ENCODE measurements around the gene TRAPPC14.
A peak's percentile ranks its signal among the peaks of the same experiment; 100 is the strongest.

The TRAPPC14 gene

DNA sequence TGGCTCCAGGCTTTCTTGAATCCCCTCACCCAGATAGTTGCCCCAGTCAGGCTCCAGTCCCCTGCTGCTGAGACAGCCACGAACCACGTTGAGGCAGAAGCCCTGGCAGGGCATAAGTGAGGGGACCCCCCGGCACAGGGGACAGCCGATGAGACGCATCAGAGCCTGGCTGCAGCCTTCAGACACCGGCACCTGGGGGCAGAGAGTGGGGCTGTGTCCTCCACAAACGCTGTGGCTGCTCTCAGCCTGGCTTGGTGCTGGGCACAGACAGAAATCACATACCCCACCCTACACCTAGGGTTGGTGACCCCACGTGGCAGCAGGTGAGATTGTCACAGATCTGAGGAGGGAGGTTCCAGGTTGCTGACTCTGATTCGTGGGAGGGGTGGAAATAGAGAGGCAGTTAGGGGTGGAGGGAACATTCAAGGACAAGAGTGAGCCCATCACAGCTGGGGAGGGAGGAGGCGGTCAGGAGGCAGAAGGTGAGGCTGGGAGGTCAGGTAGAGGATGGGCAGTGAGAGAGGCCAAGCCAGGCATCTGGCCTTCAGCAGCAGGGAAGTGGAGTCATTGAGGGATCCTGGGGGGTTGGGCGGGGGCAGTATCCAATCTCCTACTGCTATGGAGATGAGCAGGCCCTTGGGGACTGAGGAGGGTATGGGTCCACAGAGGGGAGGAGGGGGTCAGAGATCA, 15.4 kb upstream of the TRAPPC14 start:
- DNase-seq = no peak

DNA sequence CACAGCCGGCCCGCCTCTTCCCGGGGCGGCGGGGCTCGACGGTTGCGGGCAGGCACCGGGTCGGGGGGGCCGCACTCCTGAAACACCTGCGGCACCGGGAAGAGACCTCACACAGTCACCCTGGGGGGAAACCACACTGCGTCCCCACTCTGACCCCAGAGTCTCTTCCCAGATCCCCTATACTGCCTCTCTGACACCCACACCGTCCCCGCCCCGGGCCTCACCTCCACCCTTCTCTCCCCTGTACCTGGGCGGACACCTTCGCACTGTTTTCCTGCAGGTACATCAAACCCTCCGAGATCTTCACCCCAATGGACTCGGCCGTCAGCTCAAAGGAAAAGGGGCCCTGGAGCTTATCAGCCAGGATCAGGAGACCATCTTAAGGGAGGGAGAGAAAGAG, 13.3 kb upstream of the TRAPPC14 start:
- no peak for DNase-seq

DNA sequence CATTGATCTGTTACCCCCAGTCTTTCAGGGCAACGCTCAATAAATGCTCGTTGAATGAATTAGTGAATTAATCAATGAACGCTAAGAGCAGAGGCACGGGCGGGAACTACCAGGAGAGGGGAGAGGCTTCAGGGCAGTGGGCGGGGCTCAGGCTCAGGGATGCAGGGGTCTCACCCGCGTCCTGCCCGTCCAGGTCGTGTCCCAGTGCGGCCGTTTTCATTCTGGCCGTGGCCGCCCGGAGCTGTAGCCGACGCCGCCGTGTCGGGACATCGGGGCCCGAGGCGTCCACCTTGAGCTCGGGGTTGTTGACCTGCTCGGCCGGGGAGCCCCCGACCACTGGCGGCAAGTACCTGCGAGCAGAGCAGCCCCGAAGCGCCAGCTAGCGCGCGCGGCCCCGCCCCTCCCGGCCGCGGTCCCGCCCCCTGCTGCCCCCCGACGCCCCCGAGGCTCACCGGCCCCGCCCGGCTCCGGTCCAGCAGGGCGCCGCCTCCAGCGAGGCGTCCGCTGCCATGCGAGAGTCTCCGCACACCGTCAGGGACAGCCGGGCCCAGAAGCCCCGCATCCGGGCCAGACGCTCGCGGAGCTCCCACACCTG, 12.7 kb upstream of the TRAPPC14 start:
- no peak for DNase-seq

DNA sequence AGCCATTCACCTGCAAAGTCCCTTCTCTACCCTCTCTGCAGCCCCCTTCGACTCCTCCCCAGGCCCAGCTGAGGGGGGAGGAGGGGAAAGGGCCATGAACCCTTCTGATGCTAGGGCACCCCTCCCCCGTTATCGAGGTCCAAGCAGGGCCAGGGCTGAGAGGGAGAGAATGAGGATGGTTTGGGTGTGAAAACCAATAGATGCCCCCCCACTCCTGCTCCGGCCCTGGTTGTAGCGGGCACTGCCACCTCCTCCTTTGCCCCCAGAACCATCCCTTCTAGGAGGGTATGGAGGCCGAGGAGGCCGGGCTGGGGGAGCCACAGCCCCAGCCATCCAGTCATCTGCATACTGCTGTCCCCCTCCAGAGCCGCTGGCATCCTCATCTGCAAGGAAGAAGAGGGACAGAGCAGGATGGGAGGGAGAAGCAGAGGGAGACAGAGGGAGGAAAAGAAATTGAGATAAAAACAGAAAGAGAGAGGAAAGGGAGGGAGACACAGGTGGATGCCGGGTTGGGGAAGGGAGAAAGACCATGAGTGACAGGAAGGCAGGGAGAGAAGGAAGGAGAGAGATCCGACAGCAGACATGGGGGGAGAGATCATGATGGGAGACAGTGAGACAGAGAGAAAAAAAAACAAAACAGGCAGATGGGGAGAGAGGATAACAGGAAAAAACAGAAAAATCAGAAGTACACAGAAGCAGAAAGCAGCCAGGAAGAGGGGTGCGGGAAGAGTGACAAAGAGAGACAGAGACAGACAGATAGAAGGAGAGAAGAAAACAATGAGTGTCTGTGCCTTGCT, 11.8 kb upstream of the TRAPPC14 start:
- no peak for DNase-seq

DNA sequence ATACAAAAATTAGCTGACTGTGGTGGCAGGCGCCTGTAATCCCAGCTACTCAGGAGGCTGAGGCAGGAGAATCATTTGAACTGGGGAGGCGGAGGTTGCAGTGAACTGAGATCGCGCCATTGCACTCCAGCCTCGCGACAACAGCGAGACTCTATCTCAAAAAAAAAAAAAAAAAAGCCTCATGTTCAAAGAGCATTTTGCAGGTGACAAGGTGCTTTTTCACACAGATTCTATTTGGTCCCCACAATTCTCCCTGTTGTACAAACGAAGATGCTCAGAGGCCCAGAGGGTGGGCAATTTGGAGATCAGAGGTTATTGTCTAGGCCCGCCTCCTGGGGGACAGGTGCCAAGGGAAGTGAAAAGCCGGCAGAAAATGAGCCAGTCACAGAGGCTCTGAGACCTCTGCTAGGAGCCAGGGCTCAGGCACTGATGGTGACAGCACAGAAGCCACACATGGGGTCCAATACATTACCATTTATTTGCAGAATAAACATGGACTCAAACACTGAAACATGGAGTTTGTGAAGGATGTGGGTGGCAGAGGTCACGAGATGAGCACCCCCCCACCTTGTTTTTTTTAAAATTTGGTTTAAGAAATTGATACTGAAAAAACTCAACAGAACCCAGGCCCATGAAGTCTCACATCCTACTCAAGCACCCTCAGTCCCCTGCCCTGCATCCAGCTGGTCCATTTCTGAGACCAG, 10.8 kb upstream of the TRAPPC14 start:
- DNase-seq = no peak

DNA sequence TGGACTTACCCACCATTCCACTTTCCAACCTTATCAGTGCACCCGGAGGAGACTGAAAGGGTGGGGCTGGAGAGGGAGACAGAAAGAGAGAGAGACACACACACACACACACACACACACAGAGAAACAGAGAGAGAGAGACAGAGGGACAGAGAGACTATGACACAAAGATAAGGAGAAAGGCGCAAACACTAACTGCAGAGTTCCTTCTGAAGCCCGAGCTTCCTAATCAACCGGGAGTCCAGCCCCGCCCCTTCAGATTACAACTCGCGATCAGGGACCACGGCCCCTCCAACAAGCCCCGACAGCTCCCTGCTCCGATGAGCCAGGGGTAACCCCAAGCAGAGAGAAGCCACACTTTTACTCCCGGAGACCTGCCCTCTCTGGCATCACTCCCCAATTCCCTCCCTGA, 9.4 kb upstream of the TRAPPC14 start:
- no peak for DNase-seq

DNA sequence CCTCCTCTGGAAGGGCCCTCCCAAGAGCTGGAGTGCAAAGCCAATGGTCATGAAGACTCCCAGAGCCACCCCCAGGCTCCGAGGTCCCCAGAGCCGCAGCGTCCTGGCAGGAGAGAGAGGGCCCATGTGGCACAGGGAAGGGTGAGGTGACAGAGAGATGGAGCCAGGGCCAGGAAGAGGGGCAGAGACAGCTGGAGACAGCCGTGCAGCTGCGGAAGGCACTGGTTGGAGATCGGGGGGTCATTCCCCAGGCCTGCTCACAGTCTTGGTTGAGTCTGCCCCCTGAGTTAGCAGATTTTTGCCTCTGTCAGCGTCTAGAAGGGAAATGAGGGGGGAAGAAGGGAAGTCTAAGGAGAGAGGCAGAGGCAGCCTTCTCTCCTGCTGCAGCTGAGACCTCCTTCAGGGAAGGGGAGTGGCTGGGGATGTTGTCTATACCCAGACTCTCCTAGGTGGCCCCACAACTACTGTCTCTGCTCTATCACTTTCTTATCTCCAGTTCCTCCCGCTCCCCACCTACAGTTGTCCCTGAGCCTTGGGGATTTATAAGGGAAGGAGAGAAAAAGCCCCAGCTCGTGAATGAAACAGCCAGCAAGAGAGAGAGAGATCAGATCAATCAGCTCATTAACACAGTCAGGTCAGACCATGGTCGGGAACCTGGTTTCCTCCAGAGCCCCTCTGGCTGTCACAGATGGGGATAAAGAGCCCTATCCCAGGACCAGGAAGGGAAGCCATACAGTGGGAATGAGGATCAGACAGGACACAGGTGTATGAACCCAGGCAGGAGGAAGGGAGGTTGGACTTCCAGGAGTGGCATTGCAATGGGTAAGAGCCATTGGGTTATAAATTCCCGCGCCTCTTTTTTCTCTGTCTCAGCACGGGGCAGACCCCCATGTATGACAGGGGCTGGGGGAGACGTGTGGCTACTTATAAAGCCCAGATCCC, 8.7 kb upstream of the TRAPPC14 start:
- DNase-seq = no peak

DNA sequence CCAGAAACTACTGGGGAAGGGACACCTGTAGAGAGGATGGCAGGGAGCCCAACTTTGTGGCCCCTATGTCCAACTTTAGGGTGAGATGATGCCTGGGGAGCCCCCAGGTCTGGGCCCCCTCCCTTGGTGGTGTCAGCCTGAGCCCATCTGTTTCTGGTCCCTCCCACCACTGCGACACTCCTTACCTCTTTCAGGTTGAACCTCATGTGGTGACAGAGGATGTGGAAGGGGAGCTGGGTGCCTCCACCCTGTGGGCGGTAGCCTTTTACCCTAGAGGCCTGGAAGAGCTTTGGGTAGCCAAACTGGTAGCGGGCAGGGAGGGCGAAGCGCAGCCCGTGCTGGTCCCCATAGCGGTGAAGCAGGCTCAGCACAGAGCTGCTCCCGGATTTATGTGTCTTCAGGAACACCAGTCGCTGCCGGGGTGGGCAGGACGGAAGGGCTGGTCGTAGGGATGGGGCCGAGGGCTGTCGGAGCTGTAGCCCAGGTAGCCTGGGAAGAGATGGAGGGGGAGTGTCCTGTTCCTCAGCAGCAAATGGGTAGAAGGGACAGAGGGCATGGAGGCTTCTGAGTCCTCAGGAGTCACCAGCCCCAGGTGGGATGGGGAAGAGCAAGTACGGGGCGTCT, 7.9 kb upstream of the TRAPPC14 start:
- DNase-seq = no peak

DNA sequence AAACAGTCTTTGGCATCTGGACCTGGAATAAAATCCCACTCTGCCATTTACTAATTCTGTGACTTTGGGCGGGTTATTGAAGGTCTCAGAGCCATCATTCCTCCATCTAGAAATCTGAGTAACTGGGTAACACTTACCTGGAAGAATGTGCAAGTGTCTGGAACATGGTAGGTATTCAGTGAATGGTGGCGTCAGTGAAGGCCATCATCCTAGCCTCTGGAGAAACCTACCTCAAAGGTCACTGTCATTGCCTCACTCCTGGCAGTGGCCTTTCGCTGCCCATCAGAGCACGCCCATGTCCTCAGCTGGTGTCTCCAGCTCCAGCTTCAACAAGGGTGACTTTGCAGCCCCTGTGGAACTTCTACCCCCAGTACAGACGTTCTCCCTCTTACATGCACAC, 5.3 kb upstream of the TRAPPC14 start:
- DNase-seq = no peak

DNA sequence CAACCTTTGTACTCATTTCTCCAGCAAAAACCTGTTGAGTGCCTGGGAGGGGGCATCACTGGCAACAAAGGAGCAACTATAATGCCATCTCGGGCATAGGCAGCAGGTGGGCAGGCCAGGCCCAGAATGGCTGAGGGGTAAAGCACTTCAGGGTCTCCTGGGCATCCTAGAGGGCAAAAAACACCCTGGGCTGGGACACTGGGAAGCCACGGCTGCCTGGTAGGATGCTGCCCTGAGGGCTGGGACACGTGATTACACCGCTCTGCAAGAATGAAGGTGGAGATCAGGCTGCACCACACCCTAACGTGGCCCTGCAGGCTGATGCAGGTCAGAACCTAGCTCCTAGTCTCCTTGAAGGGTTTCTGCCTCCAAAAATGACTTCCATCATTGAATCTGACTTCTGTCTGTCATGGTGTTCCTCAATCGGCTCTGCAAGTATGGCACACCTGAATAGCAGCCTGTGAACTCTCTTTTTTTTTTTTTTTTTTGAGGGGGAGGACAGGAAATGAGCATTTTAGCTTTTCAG, 4.5 kb upstream of the TRAPPC14 start:
- no peak for DNase-seq

DNA sequence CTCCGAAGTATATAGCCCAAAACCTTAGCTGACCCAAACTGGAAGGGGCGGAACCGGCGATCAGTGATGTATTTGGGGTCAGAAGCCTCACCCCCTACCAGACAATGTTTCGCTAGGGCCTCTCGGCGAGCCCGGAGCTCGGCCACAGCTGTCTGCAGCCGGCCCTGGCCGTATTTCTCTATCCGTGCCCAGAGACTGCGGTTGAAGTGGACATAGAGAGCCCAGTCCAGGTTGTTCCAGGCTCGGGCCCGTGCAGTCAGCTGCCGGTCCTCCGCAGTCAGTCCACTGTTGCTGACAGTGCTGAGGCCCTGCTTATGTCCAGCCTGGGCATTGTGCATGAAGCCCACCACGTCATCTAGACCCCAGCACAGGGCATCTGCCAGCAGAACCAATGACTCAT, 1.5 kb upstream of the TRAPPC14 start:
- DNase-seq = no peak

DNA sequence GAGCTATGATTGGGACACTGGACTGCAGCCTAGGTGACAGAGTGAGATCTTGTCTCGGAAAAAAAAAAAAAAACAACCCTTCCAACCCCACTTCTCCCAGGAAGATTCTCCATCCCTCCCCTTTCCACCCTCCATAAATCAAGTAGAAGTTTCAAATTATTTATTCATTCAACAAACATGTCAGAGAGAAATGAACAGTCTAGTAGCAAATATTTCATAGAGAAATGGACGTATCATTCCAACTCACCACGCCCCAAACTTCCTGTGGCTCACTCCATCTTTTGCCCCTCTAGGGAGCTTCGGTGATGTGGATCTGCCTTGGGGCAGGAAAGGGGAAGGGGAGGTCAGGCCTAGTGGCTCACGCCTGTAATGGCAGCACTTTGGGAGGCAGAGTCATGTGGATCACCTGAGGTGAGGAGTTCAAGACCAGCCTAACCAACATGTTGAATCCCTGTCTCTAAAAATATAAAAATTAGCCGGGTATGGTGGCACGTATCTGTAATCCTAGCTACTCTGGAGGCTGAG, 638 bp upstream of the TRAPPC14 start:
- peak; percentile 37 for DNase-seq

DNA sequence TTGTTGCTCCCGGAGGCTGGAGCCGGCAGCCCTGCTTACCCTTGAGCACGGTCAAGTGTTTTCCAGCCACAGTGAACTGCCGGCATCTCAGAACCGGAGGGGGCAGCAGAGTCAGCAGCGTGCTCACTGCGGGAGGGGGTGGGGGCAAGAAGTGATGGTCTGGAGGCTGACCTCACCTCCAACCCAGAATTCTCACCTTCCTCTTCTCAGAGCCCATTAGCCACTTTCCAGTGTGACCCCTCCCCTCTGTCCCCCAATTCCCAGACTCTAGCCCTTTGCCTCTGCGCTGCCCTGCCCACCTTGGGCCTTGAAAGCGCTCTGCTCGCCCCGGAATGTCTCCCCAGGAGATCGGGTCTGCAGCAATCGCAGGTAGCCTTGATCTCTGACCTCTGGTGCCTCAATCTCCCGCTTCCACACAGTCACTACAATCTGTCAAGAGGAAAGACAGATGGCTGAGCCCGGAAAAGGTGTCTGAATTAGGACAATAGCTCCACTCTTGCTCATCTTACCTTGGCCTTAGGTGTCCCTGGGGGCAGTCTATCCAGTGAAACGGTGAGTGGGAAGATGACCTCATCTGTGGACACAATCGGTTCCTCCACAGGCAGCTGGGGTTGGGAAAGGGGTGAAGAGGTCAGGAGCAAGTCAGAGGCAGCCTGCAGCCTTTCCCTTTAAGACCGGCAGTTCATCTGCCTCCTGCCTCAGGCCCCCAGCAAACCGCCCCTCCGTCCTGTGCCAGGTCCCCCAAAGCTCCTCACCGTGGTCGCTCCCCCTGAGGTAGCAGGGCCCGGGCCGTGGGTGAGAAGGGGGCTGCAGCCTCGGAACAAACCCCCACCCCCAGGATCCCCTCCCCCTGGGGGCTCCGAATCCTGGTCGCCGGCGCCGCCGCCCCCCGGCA, 942 bp downstream of the TRAPPC14 start:
- peak; percentile 21 for DNase-seq

DNA sequence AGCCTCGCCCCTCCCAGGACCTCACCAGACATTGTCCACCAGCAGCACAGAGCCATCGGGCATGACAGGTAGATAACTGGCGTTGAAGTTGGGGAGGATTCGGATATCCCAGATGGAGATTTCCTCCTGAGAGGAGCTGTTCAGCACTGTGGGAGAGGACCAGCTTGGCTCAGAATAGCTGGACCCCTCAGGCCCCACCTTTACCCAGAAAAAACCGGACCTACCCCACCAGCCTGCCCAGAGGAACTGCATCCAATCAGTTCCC, 1.5 kb downstream of the TRAPPC14 start:
- no peak for DNase-seq

DNA sequence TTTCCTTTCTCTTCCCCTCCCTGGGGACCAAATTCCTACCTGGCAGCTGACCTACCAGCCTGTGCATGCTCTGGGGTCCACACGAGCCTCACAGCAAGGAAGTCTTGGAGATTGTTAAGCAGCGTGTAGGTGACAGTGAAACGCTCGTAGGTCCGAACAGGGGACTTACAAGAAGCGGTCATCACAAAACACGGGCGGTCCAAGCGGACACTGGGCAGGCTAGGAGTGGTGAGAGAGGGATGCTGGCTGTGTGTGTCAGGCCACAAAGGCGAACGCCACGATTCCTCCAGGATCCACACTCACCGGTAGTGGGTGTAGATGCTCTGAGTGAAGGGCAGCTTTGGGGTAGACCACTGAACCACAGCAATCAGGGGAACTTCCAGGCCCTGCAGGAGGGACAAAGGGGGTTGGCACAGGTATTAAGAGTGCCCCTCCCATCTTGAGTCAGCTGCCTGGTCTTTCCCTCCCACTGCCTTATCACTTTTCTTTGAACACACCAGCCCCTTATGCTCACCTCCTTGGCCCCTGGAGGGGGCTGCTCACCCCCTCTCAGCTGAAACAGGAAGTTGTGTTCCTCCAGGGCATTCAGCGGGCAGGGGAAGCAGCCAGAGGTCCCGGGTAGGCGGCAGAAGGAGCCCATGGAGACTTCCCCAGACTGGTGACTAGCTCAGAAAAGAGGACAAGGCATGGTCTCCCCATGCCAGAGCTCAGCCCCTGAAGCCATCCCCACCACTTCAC, 2.0 kb downstream of the TRAPPC14 start:
- DNase-seq = no peak

DNA sequence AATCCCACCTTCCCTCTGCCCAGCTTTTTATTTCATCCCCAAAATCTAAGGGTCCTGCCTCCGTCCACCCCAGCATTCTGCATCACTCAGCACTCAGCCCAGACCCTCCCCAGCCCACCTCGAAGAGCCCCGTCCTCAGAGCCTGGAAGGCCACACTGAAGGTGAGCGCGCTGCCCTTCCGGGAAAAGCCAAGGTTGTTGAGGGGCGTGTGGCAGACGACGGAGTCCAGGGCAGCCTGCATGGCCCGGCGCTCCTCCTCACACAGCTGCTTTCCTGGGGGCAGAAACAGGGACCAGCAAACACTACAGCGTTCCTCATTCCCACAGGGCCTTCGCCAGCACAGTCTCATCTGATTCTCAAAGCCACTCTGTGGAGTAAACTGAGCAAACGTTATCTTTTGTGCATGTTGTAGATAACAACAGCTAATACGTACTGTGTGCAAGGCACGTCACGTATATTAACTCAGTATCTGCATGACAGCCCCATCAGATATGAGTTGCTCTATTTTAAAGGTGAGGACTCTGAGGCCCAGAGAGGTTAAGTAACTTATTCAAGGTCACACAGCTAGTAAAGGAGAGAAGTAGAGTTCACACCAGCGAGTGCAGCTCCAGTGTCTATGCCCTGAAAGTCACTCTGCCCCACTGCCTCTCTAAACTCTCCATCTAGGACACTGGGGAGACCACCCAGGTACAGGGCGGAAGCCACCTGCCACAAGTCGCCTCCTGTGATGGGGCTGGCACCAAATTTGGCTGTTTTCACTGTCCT, 2.8 kb downstream of the TRAPPC14 start:
- no peak for DNase-seq

DNA sequence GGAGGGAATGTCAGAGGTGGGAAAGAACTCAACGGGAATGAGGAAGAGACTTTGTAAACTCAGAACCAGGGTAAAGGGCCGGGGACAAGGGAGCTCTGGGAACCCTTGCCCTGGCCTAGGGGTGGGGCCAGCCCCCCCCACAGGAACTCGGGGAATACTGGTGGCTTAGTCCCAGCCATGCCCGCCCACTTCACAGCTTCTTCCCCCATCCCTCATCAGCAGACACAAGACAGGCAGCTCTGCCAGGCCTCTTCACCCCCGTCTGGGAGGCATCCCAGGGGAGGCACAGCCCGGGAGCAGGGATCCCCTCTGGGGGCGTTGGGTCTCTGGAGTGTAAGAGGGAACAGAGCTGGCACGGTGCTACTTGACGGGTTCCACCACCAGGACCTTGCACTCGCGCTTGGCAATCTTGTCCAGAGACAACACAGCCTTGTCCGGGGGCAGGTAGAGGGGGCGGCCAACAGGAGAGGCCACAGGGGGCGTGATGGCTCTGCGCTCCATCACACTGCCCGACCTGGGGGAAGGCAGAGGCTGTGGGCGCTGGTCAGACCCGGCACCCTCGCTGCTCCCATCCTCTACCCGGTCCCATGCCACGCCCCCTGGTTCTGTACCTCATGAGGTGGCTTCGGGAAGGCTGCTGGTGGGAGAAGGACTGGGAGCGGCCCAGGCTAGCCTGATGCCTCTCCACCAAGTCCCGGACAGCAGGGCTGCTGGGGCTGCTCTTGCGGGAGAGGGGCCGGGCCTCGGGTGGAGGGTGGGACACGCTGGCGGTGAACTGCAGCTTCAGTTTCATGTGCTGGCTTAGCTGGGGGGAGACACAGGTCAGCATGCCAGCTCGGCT, 3.7 kb downstream of the TRAPPC14 start:
- DNase-seq = no peak

All from fibroblast of skin of back (primary cell).